Umbilical cord (tissue), 2 donors: ENCODE data around the gene NSG1. TPM values are rescaled to one million over a fixed set of nuclear protein-coding genes. Genes with fewer than 3 reads are reported as not detected.
"Not testable (repeated sequence)": the region's sequence is repeated elsewhere in the genome, so short reads cannot be mapped to it uniquely, and the experiment has no call there.

Experiments used
- DNase-seq: peaks from one replicate; pipeline ENCODE4 v3.0.0-alpha.2; 2015; ENCODE audit warnings: low spot score
- total RNA-seq: library from RNA; depleted of rRNA; stranded (reverse); fragments of >200 nt; gene quantifications from one replicate; pipeline ENCODE4 v1.2.3, GENCODE V29; 2014; ENCODE audit warnings: low replicate concordance; ENCODE audit not compliant: insufficient read depth

The NSG1 gene, protein sequence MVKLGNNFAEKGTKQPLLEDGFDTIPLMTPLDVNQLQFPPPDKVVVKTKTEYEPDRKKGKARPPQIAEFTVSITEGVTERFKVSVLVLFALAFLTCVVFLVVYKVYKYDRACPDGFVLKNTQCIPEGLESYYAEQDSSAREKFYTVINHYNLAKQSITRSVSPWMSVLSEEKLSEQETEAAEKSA
- total RNA-seq, result 17.6 TPM

DNA sequence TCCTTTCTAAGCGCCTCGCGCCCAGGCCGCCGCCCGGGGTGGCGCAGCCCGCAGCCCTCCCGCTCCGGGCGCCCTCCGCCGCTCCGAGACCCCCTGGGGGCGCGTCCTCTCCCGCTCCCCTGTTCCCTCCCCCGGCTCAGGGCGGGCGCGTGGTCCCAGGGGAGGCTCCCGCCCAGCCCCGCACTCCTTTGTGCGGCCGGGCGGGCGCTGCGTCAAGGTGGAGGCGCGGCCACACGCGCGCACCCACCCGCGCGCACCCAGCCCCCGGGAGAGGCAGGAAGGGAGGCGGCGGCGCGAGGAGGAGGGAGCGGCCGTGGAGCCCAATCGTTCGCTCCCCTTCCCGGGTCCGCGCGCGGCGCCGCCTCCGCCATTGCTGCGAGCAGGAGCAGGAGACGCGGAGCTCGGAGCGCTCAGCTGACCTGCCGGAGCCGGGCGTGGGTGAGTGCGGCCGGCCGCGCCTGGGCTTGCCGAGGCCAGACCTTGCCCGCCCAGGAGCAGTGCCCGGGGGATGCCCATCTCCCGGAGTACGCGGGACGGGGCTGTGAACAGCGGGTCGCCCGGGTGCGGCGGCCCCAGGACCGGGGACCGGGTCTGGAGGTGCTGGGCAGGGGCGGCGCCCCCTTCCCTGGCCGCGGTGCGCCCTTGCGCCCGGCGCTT, at the start of gene NSG1:
Gene NSG1 (plus strand): TSS at position 367 of the 657 bp plus-strand sequence. CDS start 528 bp downstream, outside the sequence.
- peak; percentile 75 for DNase-seq

DNA sequence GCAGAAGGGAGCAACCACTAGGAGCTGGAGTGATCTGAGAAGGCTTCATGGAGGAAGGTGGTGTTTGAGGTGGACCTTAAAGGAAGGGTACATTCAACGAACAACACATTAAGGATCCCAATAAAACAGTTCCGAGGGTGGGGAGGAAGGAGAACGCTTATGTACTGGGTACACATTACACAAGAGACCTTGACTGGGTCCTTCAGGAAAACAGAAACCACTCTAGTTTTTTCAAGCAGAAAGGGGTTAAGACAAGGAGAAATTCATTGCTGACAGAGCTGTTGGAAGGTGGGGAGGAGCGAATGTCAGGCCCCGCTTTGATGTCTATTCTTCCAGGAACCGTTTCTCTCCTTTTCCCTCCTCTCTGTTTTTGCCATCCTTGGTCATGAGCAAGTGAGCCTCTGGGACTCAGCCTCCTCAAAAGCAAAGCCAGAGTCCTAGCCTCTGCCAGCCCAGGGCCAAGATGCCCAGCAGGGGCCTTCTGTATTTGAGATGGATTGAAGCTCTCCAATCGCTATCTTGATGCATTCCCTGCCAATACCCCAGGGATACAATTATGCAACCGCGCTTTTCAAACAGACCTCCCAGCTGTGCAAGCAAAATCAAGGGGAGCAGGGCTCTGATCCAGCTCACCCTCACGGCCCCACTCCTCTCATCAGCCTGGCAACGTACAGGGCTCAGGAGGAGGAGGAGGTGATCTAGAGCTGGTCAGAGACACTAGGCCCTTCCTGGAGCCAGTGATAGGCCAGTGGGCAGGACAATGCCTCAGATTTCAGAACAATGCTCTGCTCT, 48.5 kb upstream of the NSG1 start:
- peak; percentile 58 for DNase-seq

DNA sequence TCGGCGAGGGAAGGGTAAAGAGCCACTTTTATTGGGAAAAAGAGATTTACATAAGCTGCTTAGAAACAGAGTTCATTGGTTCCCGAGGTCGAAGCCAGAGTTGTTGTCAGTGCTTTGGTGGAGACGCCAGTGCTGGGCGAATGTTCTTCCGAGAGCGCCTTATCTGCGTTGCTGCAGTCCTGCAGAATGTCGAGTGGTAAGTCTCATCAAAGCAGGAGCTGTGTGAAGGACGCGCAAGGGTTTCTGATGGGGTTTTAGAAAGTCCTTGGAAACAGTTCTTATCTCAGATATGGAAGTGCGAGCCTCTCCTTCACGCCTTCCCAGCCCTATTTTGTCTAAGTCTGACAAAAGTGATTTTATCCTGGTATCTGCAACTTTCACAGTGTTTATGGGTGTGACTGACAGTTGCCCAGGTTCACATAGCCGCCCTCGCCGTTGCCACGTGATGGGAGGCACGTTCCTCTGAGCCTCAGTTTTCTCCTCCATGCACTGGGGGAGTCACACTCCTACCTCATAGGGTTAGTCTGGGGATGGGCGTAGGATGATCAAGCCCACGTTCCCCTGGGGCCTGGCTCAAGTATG, 47.3 kb upstream of the NSG1 start:
- peak; percentile 99 for DNase-seq

DNA sequence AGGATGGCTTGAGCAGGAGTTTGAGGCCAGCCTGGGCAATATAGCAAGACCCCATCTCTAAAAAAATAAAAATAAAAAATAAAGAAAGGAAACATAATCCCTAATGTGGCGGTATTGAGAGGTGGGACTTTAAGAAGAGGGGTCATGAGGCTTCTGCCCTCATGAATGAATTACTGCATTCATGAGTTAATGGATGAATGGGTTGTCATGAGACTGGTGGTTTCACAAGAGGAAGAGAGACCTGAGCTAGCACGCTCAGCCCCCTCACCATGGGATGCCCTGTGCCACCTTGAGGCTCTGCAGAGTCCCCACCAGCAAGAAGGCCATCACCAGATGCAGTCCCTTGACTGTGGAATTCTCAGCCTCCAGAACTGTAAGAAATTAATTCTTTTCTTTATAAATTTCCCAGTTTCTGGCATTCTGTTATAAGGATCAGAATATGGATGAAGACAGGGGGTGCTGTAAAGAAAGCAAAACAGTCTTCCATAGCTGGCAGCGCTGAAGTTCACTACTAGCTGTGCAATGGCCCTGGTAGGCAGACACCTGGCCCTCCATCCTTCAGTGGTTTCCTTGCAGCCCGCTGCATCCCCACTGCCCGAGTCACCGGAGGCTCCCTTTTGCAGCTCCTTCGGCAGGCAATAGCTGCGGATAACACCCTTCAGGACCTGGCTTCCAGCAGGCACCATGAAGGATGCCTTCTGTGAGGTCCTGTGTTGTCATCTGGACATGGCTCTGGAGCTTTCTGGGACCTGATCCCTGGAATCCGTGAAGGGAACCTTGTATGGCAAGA, 44.8 kb upstream of the NSG1 start:
- no peak for DNase-seq

DNA sequence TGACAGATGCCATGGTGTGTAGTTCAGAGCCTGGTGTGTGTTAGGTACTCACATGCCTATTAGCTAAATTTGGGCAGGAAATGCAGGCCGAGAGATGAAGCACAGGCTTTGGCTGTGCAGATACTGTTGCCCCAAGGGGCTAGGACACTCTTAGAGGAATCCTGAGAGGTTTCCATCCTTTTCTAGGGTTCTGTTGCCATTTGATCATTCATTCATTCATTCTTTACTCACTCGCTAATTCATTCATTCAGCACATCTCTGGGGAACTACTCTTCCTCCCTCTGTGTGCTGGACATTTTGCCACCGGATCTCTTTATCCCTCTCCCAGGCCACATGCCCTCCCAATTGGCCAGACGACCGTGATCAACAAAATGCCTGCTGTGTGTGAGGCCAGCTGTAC, 43.9 kb upstream of the NSG1 start:
- DNase-seq, result no peak

DNA sequence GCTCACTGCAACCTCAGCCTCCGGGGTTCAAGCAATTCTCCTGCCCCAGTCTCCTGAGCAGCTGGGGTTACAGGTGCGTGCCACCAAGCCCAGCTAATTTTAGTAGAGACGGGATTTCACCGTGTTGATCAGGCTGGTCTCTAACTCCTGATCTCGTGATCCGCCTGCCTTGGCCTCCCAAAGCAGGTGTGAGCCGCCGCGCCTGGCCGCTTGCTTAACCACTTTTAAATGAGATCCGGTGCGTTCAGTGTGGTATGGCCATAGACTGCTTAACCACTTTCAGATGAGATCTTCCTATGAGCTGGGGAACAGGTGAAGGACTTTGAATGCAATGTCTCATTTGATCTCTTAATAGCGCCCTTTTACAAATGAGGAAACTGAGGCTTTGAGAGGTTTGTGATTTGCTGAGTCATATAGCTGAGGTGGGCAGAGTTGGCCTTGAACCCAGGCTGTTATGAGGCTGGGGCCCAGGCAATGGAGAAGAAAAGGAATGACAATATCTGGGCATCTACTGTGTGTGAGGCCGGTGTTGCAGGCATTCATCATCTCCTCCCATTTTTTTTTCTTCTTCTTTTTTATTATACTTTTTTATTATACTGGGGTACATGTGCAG, 41.9 kb upstream of the NSG1 start:
- no peak for DNase-seq

DNA sequence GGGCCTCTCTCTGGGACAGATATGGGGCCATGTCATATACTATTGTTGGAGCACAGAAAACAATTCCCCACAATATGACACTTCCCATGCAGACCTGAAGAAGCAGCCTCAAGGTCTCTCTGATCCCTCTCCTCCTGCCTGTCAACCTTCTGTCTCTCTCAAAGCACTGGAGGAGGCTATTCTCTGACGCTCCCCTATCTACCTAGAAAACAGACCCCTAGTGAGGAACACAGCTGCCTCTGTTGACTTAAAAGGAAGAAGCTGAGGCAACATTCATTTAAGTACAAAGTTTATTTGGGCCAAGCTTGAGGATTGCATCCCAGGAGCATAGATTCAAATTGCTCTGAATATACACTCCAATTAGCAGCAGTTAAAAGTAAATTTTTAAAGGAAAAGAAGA, 39.3 kb upstream of the NSG1 start:
- DNase-seq, result no peak

DNA sequence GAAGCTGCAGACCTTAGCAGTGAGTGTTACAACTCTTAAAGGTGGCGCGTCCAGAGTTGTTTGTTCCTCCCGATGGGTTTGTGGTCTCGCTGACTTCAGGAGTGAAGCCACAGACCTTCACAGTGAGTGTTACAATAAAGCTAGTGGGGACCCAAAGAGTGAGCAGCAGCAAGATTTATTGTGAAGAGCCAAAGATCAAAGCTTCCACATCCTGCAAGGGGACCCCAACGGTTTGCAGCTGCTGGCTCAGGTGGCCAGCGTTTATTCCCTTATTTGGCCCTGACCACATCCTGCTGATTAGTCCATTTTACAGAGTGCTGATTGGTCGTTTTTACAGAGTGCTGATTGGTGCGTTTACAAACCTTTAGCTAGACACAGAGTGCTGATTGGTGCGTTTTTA, 38.3 kb upstream of the NSG1 start:
- DNase-seq, result not testable (repeated sequence)

DNA sequence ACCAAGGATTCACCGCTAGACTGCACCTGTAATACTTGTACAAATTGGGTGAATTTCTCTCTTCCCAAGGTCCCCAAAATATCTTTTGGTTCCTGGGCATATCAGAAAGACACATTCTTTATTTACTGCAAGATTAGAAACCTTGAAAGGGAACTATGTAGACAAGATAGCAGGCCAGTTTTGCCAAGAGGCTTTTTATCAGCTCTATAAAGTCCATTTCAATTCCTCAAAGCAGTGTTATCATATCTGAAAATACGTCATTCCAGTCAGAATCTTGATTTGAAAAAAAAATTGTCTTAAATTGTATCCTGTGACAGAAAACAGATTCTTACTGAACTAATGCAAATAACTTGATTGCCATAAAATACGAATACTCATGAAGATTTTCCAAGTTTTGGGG, 37.0 kb upstream of the NSG1 start:
- DNase-seq, result peak; percentile 86

DNA sequence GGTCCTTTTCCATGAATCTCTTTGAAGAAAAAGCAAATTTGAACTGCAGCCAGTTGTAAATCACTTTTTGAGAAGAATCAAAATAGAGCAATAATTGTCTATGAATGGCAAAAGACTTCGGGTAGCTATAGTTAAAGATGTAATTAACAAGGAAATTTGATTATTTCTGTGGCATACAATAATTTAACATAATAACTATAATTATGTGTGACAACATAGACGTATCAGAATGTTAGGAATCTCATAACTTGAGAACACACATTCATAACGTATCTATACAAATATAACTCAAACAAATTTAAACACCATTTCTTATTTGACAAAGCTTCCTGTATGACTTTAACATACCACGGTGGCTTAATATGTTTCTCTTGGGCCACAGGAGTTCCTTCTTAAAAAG, 36.0 kb upstream of the NSG1 start:
- DNase-seq, result no peak

DNA sequence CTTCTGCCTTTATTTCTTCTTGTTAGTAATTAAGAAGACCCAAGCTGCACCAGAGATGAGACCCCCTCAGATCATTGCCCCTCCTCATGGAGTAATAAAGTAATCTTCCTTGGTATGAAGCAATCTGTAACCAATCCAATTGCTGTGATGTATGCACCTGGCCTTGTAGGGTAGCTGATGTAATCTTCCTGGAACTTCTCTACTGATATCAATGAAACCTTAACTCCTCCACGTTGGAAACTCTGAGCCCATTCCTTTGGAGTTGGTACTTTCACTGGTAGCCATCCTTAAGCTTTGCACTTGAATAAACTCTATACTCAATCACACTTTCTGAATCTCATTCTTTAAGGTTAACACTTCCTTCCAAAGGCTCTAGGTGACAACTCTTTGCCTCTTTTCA, 31.6 kb upstream of the NSG1 start:
- DNase-seq, result no peak

DNA sequence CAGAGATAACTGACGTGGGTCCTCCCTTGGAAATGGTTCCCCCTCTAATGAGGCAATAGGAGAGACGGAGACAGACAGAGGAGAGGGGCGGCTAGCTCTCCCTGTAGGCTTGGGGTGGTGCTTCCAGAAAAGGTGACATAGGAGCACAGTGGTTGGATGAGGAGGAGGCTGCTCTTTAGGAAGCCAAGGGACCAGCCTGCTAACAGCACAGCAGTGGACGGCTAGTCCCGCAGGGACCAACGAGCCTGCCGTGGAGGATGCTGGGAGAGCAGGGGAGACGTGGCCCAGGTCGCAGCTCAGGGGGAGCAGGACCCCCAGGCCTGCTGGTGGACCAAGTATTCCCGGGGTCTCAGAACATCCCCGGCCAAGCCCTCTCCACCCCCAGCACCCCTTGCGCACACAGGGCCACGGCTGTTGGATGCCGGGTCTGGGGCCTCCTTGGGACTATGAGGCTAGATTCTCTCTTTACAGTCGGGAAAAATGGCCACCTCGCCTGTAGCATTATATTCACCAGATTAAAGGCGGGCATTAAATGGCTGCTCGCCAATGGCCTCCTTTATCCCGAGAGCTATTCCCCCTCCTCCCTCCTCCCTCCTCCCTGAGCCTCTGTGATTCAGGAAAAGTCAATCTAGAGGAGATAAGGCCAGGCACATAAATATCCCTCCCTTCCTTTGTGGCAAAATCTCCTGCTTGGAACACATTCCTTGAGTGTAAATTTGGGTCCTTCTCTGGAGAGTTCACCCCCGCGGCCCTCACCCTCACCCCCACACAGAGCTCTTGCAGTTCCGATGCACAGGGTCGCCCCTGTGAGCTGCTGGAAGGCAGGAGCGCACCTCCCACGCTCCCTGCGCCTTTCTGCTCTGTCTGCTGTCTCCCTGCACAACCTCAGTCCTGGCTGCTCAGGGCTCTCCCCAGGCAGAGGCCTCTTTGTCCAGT, 30.5 kb upstream of the NSG1 start:
- peak; percentile 85 for DNase-seq

DNA sequence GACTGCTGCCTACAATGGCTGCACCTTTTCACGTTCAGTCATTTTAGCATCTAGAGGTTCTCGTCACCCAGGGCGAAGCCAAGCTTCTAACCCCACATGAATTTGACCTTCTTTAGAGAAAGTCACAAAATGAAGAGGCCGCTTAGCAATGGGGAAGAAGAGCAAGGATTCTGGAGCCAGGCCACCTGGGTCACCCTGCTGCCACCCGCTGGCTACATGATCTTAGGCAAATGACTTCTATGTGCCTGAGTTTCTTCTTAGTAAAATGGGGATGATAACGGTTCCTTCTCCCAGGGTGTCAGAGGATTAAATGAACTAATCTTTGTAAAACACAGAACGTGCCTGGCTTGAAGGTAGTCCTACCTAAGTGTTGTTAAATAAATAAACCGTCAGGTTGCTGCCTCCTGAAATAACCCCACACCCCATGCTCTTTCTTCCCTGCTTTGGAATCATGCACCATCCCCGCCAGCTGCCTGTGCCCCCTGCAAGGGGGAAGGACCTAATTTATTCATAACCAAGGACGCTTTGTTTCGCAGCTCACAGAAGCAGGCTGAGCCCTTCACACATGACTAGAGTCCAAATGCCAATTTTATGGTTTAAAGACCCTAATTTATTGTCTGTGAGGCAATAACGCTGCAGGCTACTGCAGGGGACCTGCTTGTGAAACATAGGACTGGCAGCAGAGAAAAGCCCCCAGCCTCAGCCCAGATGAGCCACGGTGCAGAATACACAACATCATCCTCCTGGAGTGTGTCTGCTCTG, 28.6 kb upstream of the NSG1 start:
- DNase-seq, result no peak

DNA sequence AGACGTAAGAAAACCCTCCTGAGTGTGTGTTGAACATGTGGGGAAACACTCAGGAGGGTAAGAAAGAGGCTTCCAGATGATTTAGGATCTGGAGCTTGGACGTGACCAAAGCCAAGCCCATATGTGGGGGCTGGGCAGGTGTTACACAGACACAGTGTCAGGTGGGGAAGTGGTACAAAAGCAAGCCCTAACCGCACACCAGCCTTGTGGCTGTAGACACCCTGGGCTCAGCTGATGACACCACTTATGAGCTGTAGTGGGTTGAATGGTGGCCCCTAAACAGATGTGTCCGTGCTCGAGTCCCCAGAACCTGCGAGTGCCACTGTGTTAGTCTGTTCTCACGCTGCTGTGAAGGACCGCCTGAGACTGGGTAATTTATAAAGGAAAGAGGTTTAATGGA, 25.0 kb upstream of the NSG1 start:
- peak; percentile 35 for DNase-seq

DNA sequence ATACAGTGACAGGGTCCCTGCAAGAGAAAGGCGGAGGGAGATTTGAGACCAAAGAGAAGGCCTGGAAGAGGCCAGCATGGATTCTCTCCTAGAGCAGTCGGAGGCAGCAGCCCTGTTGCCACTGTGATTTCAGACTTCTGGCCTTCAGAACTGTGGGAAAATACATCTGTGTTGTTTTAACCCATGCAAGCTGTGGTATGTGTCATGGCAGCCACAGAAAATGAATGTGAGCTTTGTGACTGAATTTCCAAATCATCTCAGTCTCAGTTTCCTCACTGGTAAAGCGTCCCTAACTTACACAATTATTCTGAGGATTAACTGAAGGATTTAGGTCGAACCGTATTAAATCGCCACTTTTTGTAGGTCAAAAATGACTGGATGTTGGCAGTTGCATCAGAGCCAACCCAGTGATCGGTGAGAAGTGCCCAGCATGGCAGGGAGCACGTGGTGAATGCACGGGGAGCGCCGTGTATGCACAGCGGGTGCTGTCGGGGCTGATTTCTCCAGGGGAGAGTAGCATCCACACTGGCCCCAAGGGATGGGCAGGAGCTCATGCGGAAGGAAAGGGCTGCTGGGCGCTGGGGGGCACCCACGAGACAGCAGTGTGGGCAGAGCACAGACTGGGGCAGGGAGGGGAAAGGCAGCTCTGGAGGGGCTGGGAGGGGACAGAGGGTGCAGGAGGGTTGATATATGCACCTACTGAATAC, 23.8 kb upstream of the NSG1 start:
- DNase-seq, result no peak

DNA sequence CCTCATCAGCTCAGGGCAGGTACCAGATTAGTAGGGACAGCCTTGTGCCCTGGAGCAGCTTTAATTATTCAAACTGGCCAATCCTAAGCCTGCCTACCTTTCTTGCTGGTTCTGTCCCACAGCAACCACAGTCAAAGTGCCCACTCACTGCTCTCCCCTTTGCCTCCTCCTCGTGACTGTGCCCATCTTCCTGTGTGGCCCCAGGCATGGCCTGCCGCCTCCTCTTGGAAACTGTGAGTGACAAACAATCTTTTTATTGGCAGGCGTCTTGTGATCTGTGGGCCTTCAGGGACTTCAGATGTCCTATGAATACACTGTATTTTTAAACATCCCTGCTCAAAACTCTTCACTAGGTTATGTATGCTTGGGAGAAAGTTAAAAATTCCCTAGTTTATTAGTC, 22.8 kb upstream of the NSG1 start:
- DNase-seq, result no peak

DNA sequence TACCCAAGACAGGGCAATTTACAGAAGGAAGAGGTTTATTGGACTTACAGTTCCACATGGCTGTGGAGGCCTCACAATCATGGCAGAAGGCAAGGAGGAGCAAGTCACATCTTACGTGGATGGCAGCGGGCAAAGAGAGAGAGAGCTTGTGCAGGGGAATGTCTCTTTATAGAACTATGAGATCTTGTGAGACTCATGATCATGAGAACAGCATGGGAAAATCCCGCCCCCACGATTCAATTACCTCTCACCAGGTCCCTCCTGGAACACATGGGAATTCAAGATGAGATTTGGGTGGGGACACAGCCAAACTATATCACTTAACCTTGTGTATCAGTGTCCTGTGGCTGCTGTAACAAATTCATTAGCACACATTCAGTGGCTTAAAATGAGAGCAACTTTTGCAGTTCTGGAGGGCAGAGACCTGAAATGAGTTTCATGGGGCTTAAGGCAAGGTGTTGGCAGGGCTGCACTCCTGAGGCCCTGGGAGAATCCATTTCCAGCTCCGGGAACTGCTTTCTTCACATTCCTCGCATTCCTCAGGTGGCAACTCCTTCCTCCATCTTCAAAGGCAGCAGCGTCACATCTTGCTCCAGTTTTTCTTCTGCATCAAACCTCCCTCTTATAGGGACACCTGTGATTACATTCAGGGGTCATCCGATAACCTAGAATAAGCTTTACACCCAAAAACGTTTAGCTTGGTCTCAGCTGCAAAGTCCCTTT, 22.3 kb upstream of the NSG1 start:
- no peak for DNase-seq
